Measurements from ENCODE around the gene USP44. TPM values are rescaled to one million over a fixed set of nuclear protein-coding genes. Genes with fewer than 3 reads are reported as not detected.
A peak's percentile ranks its signal among the peaks of the same experiment; 100 is the strongest.

The USP44 gene
- total and polyA plus RNA-seq, 12 donors: 0.69 to 3.0 (median 1.3) TPM

DNA sequence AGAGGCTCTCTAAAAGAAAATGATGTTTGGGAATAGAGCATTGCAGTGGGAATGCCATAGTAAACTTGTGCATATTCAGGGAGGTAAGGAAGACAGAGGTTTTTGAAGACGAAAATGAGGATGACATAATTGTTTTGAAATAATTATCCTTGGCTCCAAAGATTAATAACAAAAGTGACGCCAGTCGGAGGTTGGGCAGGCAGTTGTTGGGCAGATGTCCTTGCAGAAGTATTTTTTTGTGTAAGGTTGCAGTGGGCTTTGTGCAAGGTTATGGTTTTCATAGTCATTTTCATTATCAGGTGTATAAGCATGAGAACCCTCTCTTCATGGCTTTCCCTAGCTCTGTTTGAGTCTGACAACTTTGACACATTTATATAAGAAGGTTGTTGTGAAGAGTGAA, 42.0 kb downstream of the USP44 start:
- Histone ChIP-seq H3K9me3 (replicated peaks in 1 of 3) (no peaks in the 10 kb centered on the region), H3K36me3 (replicated peaks in 1 of 2) (peaks cover 0 to 63% of the 10 kb centered on the region in 2 donors), H3K27me3 (no peaks in the 10 kb centered on the region), H3K4me3 (no peak overlapping the region), H3K27ac (peak overlapping the region in 2 of 5 donors; percentile 38 to 55), H3K4me1 (replicated peaks in 1 of 2) (peaks cover 12 to 14% of the 10 kb centered on the region in 2 donors)
- intact Hi-C loops (cut with DNase I): no loop called here
- peak in 5 of 7 donors; percentile 45 to 68 (median 64) for DNase-seq
- TF ChIP-seq POLR2A (IDR thresholded peaks at IDR 0.05): no peak
- TF ChIP-seq, protein P1, sequence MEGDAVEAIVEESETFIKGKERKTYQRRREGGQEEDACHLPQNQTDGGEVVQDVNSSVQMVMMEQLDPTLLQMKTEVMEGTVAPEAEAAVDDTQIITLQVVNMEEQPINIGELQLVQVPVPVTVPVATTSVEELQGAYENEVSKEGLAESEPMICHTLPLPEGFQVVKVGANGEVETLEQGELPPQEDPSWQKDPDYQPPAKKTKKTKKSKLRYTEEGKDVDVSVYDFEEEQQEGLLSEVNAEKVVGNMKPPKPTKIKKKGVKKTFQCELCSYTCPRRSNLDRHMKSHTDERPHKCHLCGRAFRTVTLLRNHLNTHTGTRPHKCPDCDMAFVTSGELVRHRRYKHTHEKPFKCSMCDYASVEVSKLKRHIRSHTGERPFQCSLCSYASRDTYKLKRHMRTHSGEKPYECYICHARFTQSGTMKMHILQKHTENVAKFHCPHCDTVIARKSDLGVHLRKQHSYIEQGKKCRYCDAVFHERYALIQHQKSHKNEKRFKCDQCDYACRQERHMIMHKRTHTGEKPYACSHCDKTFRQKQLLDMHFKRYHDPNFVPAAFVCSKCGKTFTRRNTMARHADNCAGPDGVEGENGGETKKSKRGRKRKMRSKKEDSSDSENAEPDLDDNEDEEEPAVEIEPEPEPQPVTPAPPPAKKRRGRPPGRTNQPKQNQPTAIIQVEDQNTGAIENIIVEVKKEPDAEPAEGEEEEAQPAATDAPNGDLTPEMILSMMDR (IDR thresholded peaks at IDR 0.05): no peak
- WGBS, 4 donors: 38 to 51% (median 47%) methylated on average over 3 of the region's 3 CpGs

DNA sequence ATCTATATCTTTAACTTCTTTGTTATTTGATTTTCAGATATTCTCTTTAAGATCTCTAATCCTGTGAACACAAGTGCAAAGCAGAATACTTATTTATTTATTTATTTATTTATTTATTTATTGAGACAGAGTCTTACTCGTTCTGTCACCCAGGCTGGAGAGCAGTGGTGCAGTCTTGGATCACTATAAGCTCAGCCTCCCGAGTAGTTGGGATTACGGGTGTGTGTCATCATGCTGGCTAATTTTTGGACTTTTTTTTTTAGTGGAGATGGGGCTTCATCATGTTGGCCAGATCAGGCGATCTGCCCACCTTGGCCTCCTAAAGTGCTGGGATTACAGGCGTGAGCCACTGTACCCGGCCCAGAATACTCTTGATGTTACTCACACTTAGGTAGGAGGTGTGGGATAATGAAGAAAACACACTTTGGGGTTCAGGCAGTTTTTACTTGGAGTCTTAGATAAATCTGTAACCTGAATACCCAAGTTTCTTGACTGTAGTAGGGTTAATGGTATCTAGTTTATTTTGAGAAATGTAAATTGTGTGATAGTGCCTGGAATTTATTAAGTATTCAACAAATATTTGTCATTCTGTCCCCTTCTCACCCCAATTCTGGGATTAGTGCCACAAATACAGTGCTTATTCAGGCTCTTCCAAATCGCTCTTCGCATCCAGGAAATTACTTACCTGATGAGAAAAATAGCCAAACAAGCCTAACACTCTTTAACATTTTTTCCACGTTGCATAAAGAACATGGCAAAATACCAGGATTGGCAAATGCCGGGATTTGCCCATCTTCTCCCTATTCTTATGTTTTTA, 44.4 kb downstream of the USP44 start:
- H3K4me1 ChIP-seq (replicated peaks in 1 of 2): peaks cover 12 to 14% of the 10 kb centered on the region in 2 donors
- 83 to 84% (median 83%) methylated on average over 10 of the region's 10 CpGs for WGBS, 4 donors
- TF ChIP-seq POLR2A (IDR thresholded peaks at IDR 0.05): no peak
- TF ChIP-seq, protein P1 (IDR thresholded peaks at IDR 0.05): no peak
- intact Hi-C loops (cut with DNase I): no loop called here
- peaks cover 0 to 54% of the 10 kb centered on the region in 2 donors for H3K36me3 ChIP-seq (replicated peaks in 1 of 2)
- no peaks in the 10 kb centered on the region for H3K9me3 ChIP-seq (replicated peaks in 1 of 3)
- DNase-seq: no peak
- H3K27me3 ChIP-seq: no peaks in the 10 kb centered on the region
- peak overlapping the region in 1 of 5 donors; percentile 2 for H3K27ac ChIP-seq
- no peak overlapping the region for H3K4me3 ChIP-seq

DNA sequence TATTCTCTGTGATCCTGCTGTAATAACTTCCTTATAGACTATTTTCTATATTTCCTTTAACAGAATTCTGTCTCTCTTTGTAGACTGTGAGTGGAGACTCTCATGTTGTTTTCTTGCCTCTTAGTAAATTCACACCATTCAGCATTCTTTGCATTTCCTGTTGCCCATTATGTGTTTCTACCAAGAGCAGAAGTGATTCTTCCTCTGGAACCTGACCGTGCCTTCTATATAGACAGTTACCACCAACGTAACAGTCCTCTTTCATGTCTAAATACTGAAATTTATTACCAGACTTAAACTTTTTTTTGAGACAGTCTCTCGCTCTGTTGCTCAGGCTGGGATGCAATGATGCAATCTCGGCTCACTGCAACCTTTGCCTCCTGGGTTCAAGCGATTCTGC, 46.2 kb downstream of the USP44 start:
- Histone ChIP-seq H3K9me3 (replicated peaks in 1 of 3) (no peaks in the 10 kb centered on the region), H3K27ac (no peak overlapping the region), H3K4me1 (replicated peaks in 1 of 2) (peaks cover 12 to 14% of the 10 kb centered on the region in 2 donors), H3K27me3 (no peaks in the 10 kb centered on the region), H3K36me3 (replicated peaks in 1 of 2) (peaks cover 0 to 43% of the 10 kb centered on the region in 2 donors), H3K4me3 (no peak overlapping the region)
- intact Hi-C loops (cut with DNase I): no loop called here
- DNase-seq: no peak
- WGBS, 4 donors: 90 to 92% (median 90%) methylated on average over 5 of the region's 5 CpGs
- TF ChIP-seq POLR2A (IDR thresholded peaks at IDR 0.05): no peak
- TF ChIP-seq, protein P1 (IDR thresholded peaks at IDR 0.05): no peak

DNA sequence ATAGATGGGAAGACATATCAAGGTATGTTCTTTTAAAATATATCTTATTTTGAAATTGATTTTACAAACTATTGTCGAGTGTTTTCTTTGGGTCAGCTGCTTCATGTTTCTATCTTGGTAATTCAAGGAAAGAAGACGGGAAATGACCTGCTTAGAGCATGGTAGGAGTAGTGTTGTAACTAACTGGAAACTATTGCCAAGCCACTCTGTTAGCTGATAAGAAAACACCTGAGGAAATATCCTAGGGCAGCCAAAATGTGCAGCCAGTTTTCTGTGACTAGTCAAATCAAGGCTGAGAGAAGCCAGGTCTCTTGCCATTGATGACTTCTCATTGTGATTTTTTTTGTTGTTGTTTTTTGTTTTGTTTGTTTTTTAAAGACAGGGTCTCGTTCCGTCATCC, 47.1 kb downstream of the USP44 start:
- TF ChIP-seq POLR2A (IDR thresholded peaks at IDR 0.05): no peak
- TF ChIP-seq, protein P1 (IDR thresholded peaks at IDR 0.05): no peak
- no peaks in the 10 kb centered on the region for H3K9me3 ChIP-seq (replicated peaks in 1 of 3)
- peaks cover 5 to 10% of the 10 kb centered on the region in 2 donors for H3K4me1 ChIP-seq (replicated peaks in 1 of 2)
- WGBS, 4 donors: 86 to 92% (median 91%) methylated on average over 4 of the region's 4 CpGs
- intact Hi-C loops (cut with DNase I): no loop called here
- H3K27ac ChIP-seq: no peak overlapping the region
- H3K27me3 ChIP-seq: no peaks in the 10 kb centered on the region
- H3K36me3 ChIP-seq (replicated peaks in 1 of 2): peaks cover 0 to 51% of the 10 kb centered on the region in 2 donors
- no peak overlapping the region for H3K4me3 ChIP-seq
- no peak for DNase-seq

All from adrenal gland (tissue), 12 donors.